Neutrophil (primary cell): Measurements from ENCODE around the gene RAB37.
A peak's percentile ranks its signal among the peaks of the same experiment; 100 is the strongest.

Experiments used
- H3K27ac ChIP-seq: fragments of 200-600 bp; sonication (generic); 2 replicates; pipeline ENCODE4 v1.5.1; 2016; ENCODE audit warnings: mild to moderate bottlenecking, moderate library complexity
- H3K27me3 ChIP-seq: fragments of 200-600 bp; sonication (generic); 2 replicates; pipeline ENCODE4 v1.6.0; 2016; ENCODE audit warnings: mild to moderate bottlenecking
- H3K36me3 ChIP-seq: fragments of 200-600 bp; sonication (generic); 2 replicates; pipeline ENCODE4 v1.5.1; 2017
- H3K4me1 ChIP-seq, 2 experiments: fragments of 200-600 bp in 1 of 2; sonication (generic) in 1 of 2; 1 replicate in 1 of 2; 2 replicates in 1 of 2; pipeline versions ENCODE4 v1.5.1 to v1.6.1; 2013 to 2016; ENCODE audit warnings: low read depth in 1 of 2, low read length in 1 of 2, mild to moderate bottlenecking in 1 of 2, moderate library complexity in 1 of 2; ENCODE audit not compliant: control insufficient read depth in 1 of 2, insufficient read depth in 1 of 2
- H3K4me3 ChIP-seq, 2 experiments: fragments of 200-600 bp in 1 of 2; sonication (generic) in 1 of 2; 1 replicate in 1 of 2; 2 replicates in 1 of 2; pipeline ENCODE4 v1.5.1; 2013 to 2016; ENCODE audit warnings: low read depth in 1 of 2, low read length in 1 of 2, mild to moderate bottlenecking in 1 of 2, moderate library complexity in 1 of 2
- H3K9me3 ChIP-seq: fragments of 200-600 bp; sonication (generic); 2 replicates; pipeline ENCODE4 v1.5.1; 2016
- CTCF ChIP-seq: fragments of 200-600 bp; sonication (generic); IDR thresholded peaks from 2 replicates; pipeline ENCODE4 v1.5.1; 2016; ENCODE audit warnings: antibody characterized with exemption

Gene RAB37

GRCh38 chr17:74776044-74776962, 39.2 kb downstream of the RAB37 start, which contains the start of gene NAT9:
Gene NAT9 (minus strand): TSS chr17:74776345. CDS start chr17:74775698, 647 bp downstream.
- H3K4me1 ChIP-seq, result peaks cover 59 to 60% of the 10 kb centered on the region in 2 experiments
- peak within 1 kb of the TSS; percentile 94 for H3K27ac ChIP-seq
- H3K4me3 ChIP-seq, result peak within 1 kb of the TSS; percentile 64 to 82
- peak; percentile 51 for TF ChIP-seq CTCF
- H3K27me3 ChIP-seq, result no peaks in the 10 kb centered on the region
- peaks cover 14% of the 10 kb centered on the region for H3K36me3 ChIP-seq
- no peaks in the 10 kb centered on the region for H3K9me3 ChIP-seq

- peaks cover 64 to 66% of the 10 kb centered on the region in 2 experiments for H3K4me1 ChIP-seq
- peak overlapping the region; percentile 94 for H3K27ac ChIP-seq
- no peak for TF ChIP-seq CTCF
- H3K36me3 ChIP-seq, result peaks cover 7% of the 10 kb centered on the region
- H3K4me3 ChIP-seq, result peak overlapping the region; percentile 64 to 82
- H3K9me3 ChIP-seq, result no peaks in the 10 kb centered on the region
- no peaks in the 10 kb centered on the region for H3K27me3 ChIP-seq
These were observed 39.9 kb downstream of the RAB37 start for GRCh38 chr17:74776990-74777389.

- Histone ChIP-seq H3K27ac (peak overlapping the region; percentile 94), H3K27me3 (no peaks in the 10 kb centered on the region), H3K4me1 (peaks cover 64 to 66% of the 10 kb centered on the region in 2 experiments), H3K9me3 (no peaks in the 10 kb centered on the region), H3K4me3 (peak overlapping the region in 1 of 2 experiments; percentile 2), H3K36me3 (no peaks in the 10 kb centered on the region)
- no peak for TF ChIP-seq CTCF
These were observed 41.0 kb downstream of the RAB37 start for GRCh38 chr17:74777901-74778515.

- Histone ChIP-seq H3K27me3 (no peaks in the 10 kb centered on the region), H3K4me1 (peaks cover 69 to 75% of the 10 kb centered on the region in 2 experiments), H3K27ac (peak overlapping the region; percentile 94), H3K4me3 (peak overlapping the region; percentile 45 to 49), H3K9me3 (no peaks in the 10 kb centered on the region), H3K36me3 (no peaks in the 10 kb centered on the region)
- no peak for TF ChIP-seq CTCF
These were observed 41.9 kb downstream of the RAB37 start for GRCh38 chr17:74778960-74779359.

GRCh38 chr17:74779501-74779900, 42.4 kb downstream of the RAB37 start:
- TF ChIP-seq CTCF, result no peak
- peak overlapping the region; percentile 45 to 49 for H3K4me3 ChIP-seq
- peak overlapping the region; percentile 94 for H3K27ac ChIP-seq
- H3K27me3 ChIP-seq, result no peaks in the 10 kb centered on the region
- H3K4me1 ChIP-seq, result peaks cover 69 to 76% of the 10 kb centered on the region in 2 experiments
- H3K36me3 ChIP-seq, result no peaks in the 10 kb centered on the region
- H3K9me3 ChIP-seq, result no peaks in the 10 kb centered on the region
